Measurements from ENCODE around the gene WNT10A.
A peak's percentile ranks its signal among the peaks of the same experiment; 100 is the strongest.

WNT10A gene

GRCh38 chr2:218892693-218893348, 12.2 kb downstream of the WNT10A start:
- Mint-ChIP-seq H3K4me3 (peak overlapping the region; percentile 62), H3K9me3 (no peaks in the 10 kb centered on the region), H3K4me1 (peaks cover 63% of the 10 kb centered on the region), H3K27ac (peak overlapping the region; percentile 89), H3K36me3 (peaks cover 55% of the 10 kb centered on the region)
- ATAC-seq (peak; percentile 72), DNase-seq (ENCODE audit: low spot score in 2 of 2) (peak; percentile 81 to 88)

- peaks cover 70% of the 10 kb centered on the region for H3K4me1 Mint-ChIP-seq
- H3K9me3 Mint-ChIP-seq, result no peaks in the 10 kb centered on the region
- peak overlapping the region; percentile 89 for H3K27ac Mint-ChIP-seq
- peak overlapping the region; percentile 62 for H3K4me3 Mint-ChIP-seq
- peaks cover 62% of the 10 kb centered on the region for H3K36me3 Mint-ChIP-seq
- ATAC-seq, result no peak
- DNase-seq (ENCODE audit: low spot score in 2 of 2), result no peak
Observed at GRCh38 chr2:218893349-218894150, 12.9 kb downstream of the WNT10A start.

GRCh38 chr2:218894151-218894879, 13.7 kb downstream of the WNT10A start:
- Mint-ChIP-seq H3K36me3 (peaks cover 62% of the 10 kb centered on the region), H3K4me1 (peaks cover 73% of the 10 kb centered on the region)

GRCh38 chr2:218894880-218895157, 14.2 kb downstream of the WNT10A start:
- no peaks in the 10 kb centered on the region for H3K9me3 Mint-ChIP-seq
- ATAC-seq (no peak), DNase-seq (ENCODE audit: low spot score in 2 of 2) (no peak)
- H3K4me3 Mint-ChIP-seq, result peak overlapping the region; percentile 62
- peak overlapping the region; percentile 86 for H3K27ac Mint-ChIP-seq
- peaks cover 62% of the 10 kb centered on the region for H3K36me3 Mint-ChIP-seq
- H3K4me1 Mint-ChIP-seq, result peaks cover 73% of the 10 kb centered on the region

More at GRCh38 chr2:218894151-218894879, 13.7 kb downstream of the WNT10A start:
- H3K9me3 Mint-ChIP-seq, result no peaks in the 10 kb centered on the region
- peak overlapping the region; percentile 62 for H3K4me3 Mint-ChIP-seq
- DNase-seq (ENCODE audit: low spot score in 2 of 2) (no peak), ATAC-seq (no peak)
- H3K27ac Mint-ChIP-seq, result peak overlapping the region; percentile 89

GRCh38 chr2:218895326-218895725, 14.7 kb downstream of the WNT10A start:
- peaks cover 73% of the 10 kb centered on the region for H3K4me1 Mint-ChIP-seq
- peaks cover 62% of the 10 kb centered on the region for H3K36me3 Mint-ChIP-seq
- H3K27ac Mint-ChIP-seq, result peak overlapping the region; percentile 86
- DNase-seq (ENCODE audit: low spot score in 2 of 2), result no peak
- H3K4me3 Mint-ChIP-seq, result peak overlapping the region; percentile 62
- no peak for ATAC-seq
- no peaks in the 10 kb centered on the region for H3K9me3 Mint-ChIP-seq

- Mint-ChIP-seq H3K9me3 (no peaks in the 10 kb centered on the region), H3K4me3 (peak overlapping the region; percentile 62), H3K27ac (peak overlapping the region; percentile 86), H3K36me3 (peaks cover 56% of the 10 kb centered on the region), H3K4me1 (peaks cover 68% of the 10 kb centered on the region)
- DNase-seq (ENCODE audit: low spot score in 2 of 2) (no peak), ATAC-seq (peak; percentile 36)
Observed at GRCh38 chr2:218895759-218896500, 15.3 kb downstream of the WNT10A start.

- H3K4me1 Mint-ChIP-seq, result peaks cover 59% of the 10 kb centered on the region
- H3K9me3 Mint-ChIP-seq, result no peaks in the 10 kb centered on the region
- DNase-seq (ENCODE audit: low spot score in 2 of 2) (peak; percentile 78 to 95), ATAC-seq (peak; percentile 82)
- peak overlapping the region; percentile 86 for H3K27ac Mint-ChIP-seq
- H3K36me3 Mint-ChIP-seq, result peaks cover 56% of the 10 kb centered on the region
- H3K4me3 Mint-ChIP-seq, result peak overlapping the region; percentile 62
Observed at GRCh38 chr2:218896501-218897393, 16.1 kb downstream of the WNT10A start.

GRCh38 chr2:218897394-218898108, 16.9 kb downstream of the WNT10A start:
- peaks cover 47% of the 10 kb centered on the region for H3K36me3 Mint-ChIP-seq
- DNase-seq (ENCODE audit: low spot score in 2 of 2) (no peak), ATAC-seq (no peak)
- peak overlapping the region; percentile 62 for H3K4me3 Mint-ChIP-seq
- no peaks in the 10 kb centered on the region for H3K9me3 Mint-ChIP-seq
- peaks cover 51% of the 10 kb centered on the region for H3K4me1 Mint-ChIP-seq
- H3K27ac Mint-ChIP-seq, result peak overlapping the region; percentile 86

GRCh38 chr2:218898109-218898878, 17.6 kb downstream of the WNT10A start:
- peak overlapping the region; percentile 86 for H3K27ac Mint-ChIP-seq
- peak overlapping the region; percentile 62 for H3K4me3 Mint-ChIP-seq
- peaks cover 40% of the 10 kb centered on the region for H3K36me3 Mint-ChIP-seq
- peak; percentile 91 to 95 for DNase-seq (ENCODE audit: low spot score in 2 of 2)
- no peaks in the 10 kb centered on the region for H3K9me3 Mint-ChIP-seq
- peak; percentile 47 for ATAC-seq
- peaks cover 47% of the 10 kb centered on the region for H3K4me1 Mint-ChIP-seq

- no peak for ATAC-seq
- Mint-ChIP-seq H3K4me1 (peaks cover 42% of the 10 kb centered on the region), H3K36me3 (peaks cover 32% of the 10 kb centered on the region), H3K4me3 (no peak overlapping the region), H3K27ac (no peak overlapping the region), H3K9me3 (no peaks in the 10 kb centered on the region)
- DNase-seq (ENCODE audit: low spot score in 2 of 2), result no peak
Observed at GRCh38 chr2:218899147-218899546, 18.5 kb downstream of the WNT10A start.

GRCh38 chr2:218902427-218902826, 21.8 kb downstream of the WNT10A start:
- H3K27ac Mint-ChIP-seq, result no peak overlapping the region
- H3K9me3 Mint-ChIP-seq, result no peaks in the 10 kb centered on the region
- no peak overlapping the region for H3K4me3 Mint-ChIP-seq
- H3K36me3 Mint-ChIP-seq, result peaks cover 6% of the 10 kb centered on the region
- peaks cover 17% of the 10 kb centered on the region for H3K4me1 Mint-ChIP-seq
- no peak for ATAC-seq
- no peak for DNase-seq (ENCODE audit: low spot score in 2 of 2)

- Mint-ChIP-seq H3K4me1 (peaks cover 5% of the 10 kb centered on the region), H3K27ac (no peak overlapping the region), H3K4me3 (no peak overlapping the region), H3K36me3 (peaks cover 6% of the 10 kb centered on the region), H3K9me3 (no peaks in the 10 kb centered on the region)
- DNase-seq (ENCODE audit: low spot score in 2 of 2) (no peak), ATAC-seq (no peak)
Observed at GRCh38 chr2:218904176-218904575, 23.5 kb downstream of the WNT10A start.
